ENCODE data around the gene VSNL1. TPM values are rescaled to one million over a fixed set of nuclear protein-coding genes. Genes with fewer than 3 reads are reported as not detected.
A peak's percentile ranks its signal among the peaks of the same experiment; 100 is the strongest.

The VSNL1 gene
- total and polyA plus RNA-seq, 9 donors: 0.41 to 9.4 (median 2.7) TPM; not detected in 1

- Histone ChIP-seq H3K4me3 (no peak overlapping the region), H3K36me3 (no peaks in the 10 kb centered on the region), H3K4me1 (ENCODE audit: insufficient read depth) (no peaks in the 10 kb centered on the region), H3K9me3 (no peaks in the 10 kb centered on the region), H3K27ac (no peak overlapping the region), H3K27me3 (no peaks in the 10 kb centered on the region)
- TF ChIP-seq, protein P1, sequence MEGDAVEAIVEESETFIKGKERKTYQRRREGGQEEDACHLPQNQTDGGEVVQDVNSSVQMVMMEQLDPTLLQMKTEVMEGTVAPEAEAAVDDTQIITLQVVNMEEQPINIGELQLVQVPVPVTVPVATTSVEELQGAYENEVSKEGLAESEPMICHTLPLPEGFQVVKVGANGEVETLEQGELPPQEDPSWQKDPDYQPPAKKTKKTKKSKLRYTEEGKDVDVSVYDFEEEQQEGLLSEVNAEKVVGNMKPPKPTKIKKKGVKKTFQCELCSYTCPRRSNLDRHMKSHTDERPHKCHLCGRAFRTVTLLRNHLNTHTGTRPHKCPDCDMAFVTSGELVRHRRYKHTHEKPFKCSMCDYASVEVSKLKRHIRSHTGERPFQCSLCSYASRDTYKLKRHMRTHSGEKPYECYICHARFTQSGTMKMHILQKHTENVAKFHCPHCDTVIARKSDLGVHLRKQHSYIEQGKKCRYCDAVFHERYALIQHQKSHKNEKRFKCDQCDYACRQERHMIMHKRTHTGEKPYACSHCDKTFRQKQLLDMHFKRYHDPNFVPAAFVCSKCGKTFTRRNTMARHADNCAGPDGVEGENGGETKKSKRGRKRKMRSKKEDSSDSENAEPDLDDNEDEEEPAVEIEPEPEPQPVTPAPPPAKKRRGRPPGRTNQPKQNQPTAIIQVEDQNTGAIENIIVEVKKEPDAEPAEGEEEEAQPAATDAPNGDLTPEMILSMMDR (IDR thresholded peaks at IDR 0.05): no peak
- no peak for TF ChIP-seq EP300 (IDR thresholded peaks at IDR 0.05)
- TF ChIP-seq POLR2A (IDR thresholded peaks at IDR 0.05): no peak
- DNase-seq: no peak
- intact Hi-C loops (cut with DNase I): no loop called here
Measured at GRCh38 chr2:17515652-17516051, 24.8 kb upstream of the VSNL1 start.

DNA sequence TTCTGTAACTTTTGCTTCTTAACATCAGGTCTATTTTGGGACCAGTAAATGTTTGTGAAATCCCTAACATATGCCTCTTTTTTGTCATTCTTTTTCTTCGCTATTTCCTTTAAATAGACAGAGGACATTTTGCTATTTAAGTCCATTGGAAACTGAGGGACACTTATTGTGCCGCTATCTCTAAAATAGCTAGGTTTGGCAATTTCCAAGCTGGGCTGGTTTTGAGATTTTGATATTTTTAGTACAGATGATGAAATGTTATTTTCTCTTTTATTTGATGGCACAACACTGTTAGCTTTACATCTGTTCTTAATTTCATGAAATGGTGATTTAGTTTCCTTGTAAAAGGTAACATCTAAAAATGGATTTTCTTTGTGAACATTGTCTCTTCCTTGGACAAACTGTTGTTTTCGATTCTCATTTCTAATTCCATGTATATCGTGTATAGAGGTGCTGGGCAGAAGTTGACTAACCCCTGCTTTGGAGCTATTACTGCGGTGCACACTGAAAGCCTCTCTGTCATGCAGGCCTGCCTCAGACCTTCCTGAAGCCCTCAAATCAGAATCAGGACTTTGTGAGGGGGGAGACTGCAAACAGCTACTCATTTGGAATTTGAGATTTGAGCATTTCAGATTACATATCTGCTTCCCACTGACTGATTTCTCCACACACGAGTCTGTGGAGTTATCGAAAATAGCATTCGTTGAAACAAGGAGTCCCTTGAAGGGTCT, 22.9 kb upstream of the VSNL1 start:
- peak in 1 of 5 donors; percentile 21 for DNase-seq
- H3K27me3 ChIP-seq: no peaks in the 10 kb centered on the region
- peak overlapping the region in 1 of 2 donors; percentile 71 for H3K27ac ChIP-seq
- peak overlapping the region; percentile 41 for H3K4me3 ChIP-seq
- 29 to 33% (median 32%) methylated on average over 8 of the region's 8 CpGs for WGBS, 3 donors
- TF ChIP-seq POLR2A (IDR thresholded peaks at IDR 0.05) (no peak), EP300 (IDR thresholded peaks at IDR 0.05) (no peak)
- TF ChIP-seq, protein P1 (IDR thresholded peaks at IDR 0.05): no peak
- no peaks in the 10 kb centered on the region for H3K36me3 ChIP-seq
- intact Hi-C loops (cut with DNase I): no loop called here
- H3K4me1 ChIP-seq (ENCODE audit: insufficient read depth): no peaks in the 10 kb centered on the region
- no peaks in the 10 kb centered on the region for H3K9me3 ChIP-seq

DNA sequence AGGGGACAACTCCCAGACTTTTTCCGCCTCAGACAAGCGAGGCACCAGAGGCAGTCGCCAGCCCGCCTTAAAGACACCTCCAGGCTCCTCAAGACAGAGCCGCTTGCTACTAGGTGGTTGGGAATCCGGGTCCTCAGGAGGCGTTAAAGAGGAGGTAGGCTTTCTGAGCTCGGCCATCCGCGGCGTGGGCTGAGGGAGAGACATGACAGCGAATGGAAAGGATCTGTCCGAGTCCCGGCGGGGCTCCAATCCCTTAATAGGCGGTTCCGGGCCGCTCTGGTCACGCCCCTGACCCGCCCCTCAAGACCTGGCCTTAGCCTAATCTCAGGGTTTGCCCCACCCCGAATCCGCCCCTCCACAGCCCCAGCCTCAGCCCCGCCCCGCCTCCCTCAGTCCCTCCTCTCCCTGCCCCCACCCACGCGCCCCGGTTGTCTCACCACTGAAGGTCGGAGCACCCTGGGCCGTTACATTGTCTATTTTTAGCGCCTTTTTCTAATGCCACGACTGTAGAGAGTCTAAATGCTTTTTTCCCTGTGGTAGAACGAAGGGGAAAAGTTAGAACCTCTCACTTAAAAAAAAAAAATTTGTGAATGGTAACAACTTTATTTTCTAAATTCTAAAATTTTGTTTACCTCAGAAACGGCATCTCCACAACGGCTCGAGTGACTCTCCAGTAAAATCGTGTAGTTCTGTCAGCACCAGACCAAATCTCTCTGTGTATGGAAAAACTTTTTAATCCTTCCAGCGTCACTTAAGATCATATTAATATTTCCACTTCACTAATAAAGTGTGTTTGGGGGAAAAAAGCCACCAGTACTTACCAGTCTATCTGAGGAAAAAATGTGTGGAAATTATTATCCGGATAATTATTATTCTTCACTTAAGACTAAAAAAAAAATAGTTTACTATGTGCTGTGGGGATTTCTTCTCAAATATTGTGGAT, 22.0 kb upstream of the VSNL1 start, which contains the start of gene RAD51AP2:
RAD51AP2 (minus strand) TSS at position 229 of the 943 bp plus-strand sequence; CDS start at position 204, 25 bp downstream.
- H3K4me3 ChIP-seq: peak within 1 kb of the TSS; percentile 41
- DNase-seq: peak; percentile 89 to 94 (median 93)
- H3K27me3 ChIP-seq: no peaks in the 10 kb centered on the region

DNA sequence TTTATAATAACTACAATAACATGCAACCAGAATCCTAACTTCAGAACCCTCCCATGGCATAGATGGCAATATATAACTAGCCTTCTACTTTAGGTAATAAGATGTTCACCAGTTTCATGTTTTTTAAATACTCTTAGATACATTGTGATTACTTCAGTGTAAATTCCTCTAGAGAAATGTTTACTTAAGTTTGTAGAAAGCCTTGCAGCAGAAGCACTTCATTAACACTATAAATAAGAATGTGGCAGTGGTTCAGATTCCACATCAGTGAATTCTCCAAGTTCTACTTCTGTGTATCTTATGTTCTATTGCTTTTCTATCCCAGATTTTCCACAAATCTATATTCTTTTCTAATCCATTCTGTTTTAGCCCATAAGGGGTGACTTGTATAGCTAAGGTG, 21.0 kb upstream of the VSNL1 start:
- Histone ChIP-seq H3K27me3 (no peaks in the 10 kb centered on the region), H3K36me3 (no peaks in the 10 kb centered on the region), H3K27ac (no peak overlapping the region), H3K4me1 (ENCODE audit: insufficient read depth) (no peaks in the 10 kb centered on the region), H3K4me3 (no peak overlapping the region), H3K9me3 (no peaks in the 10 kb centered on the region)
- DNase-seq: no peak
- TF ChIP-seq, protein P1 (IDR thresholded peaks at IDR 0.05): no peak
- TF ChIP-seq POLR2A (IDR thresholded peaks at IDR 0.05) (no peak), EP300 (IDR thresholded peaks at IDR 0.05) (no peak)
- intact Hi-C loops (cut with DNase I): no loop called here

More for the DNA sequence above, 22.0 kb upstream of the VSNL1 start, which contains the start of gene RAD51AP2:
- Histone ChIP-seq H3K27ac (peak within 1 kb of the TSS in 1 of 2 donors; percentile 71), H3K36me3 (no peaks in the 10 kb centered on the region), H3K4me1 (ENCODE audit: insufficient read depth) (no peaks in the 10 kb centered on the region), H3K9me3 (no peaks in the 10 kb centered on the region)
- WGBS, 3 donors: 1 to 3% (median 2%) methylated on average over 38 of the region's 38 CpGs
- intact Hi-C loops (cut with DNase I): no loop called here
- TF ChIP-seq, protein P1 (IDR thresholded peaks at IDR 0.05): no peak
- no peak for TF ChIP-seq POLR2A (IDR thresholded peaks at IDR 0.05)
- no peak for TF ChIP-seq EP300 (IDR thresholded peaks at IDR 0.05)
